Karpas-422 (cell line): Measurements from ENCODE around the gene SH3BGRL. TPM values are rescaled to one million over a fixed set of nuclear protein-coding genes. Genes with fewer than 3 reads are reported as not detected.
"Not testable (repeated sequence)": the region's sequence is repeated elsewhere in the genome, so short reads cannot be mapped to it uniquely, and the experiment has no call there.

Source experiments
- DNase-seq: peaks from one replicate; pipeline ENCODE4 v3.0.0-alpha.2; 2015
- H2AFZ ChIP-seq: fragments of 200-600 bp; sonication (generic); 2 replicates; pipeline ENCODE4 v1.6.1; 2014; ENCODE audit warnings: antibody characterized with exemption, low read length, mixed read lengths
- H3K27ac ChIP-seq: fragments of 200-600 bp; sonication (generic); 2 replicates; pipeline ENCODE4 v1.5.1; 2014; ENCODE audit warnings: mild to moderate bottlenecking, low read length, moderate library complexity
- H3K27me3 ChIP-seq: fragments of 200-600 bp; sonication (generic); 2 replicates; pipeline ENCODE4 v1.6.1; 2014; ENCODE audit warnings: low read length, mixed read lengths
- H3K36me3 ChIP-seq: fragments of 200-600 bp; sonication (generic); 2 replicates; pipeline ENCODE4 v1.6.1; 2014; ENCODE audit warnings: low read length, mixed read lengths; ENCODE audit not compliant: insufficient read depth
- H3K4me1 ChIP-seq: fragments of 200-600 bp; sonication (generic); 2 replicates; pipeline ENCODE4 v1.6.1; 2014; ENCODE audit warnings: mild to moderate bottlenecking, low read length, mixed read lengths
- H3K4me2 ChIP-seq: fragments of 200-600 bp; sonication (generic); 2 replicates; pipeline ENCODE4 v1.6.1; 2014; ENCODE audit warnings: low read length, low read depth, mild to moderate bottlenecking; ENCODE audit not compliant: poor library complexity, severe bottlenecking
- H3K4me3 ChIP-seq: fragments of 200-600 bp; sonication (generic); 2 replicates; pipeline ENCODE4 v1.5.1; 2014; ENCODE audit warnings: mild to moderate bottlenecking, antibody characterized with exemption, low read length, mixed read lengths
- H3K79me2 ChIP-seq: fragments of 200-600 bp; sonication (generic); 2 replicates; pipeline ENCODE4 v1.6.1; 2014; ENCODE audit warnings: mild to moderate bottlenecking, low read length, mixed read lengths
- H3K9ac ChIP-seq: fragments of 200-600 bp; sonication (generic); 2 replicates; pipeline ENCODE4 v1.6.0; 2014; ENCODE audit warnings: low read length
- H3K9me2 ChIP-seq: fragments of 200-600 bp; sonication (generic), shearing (Covaris generic); replicated peaks from 2 replicates; pipeline ENCODE4 v1.6.0; 2014; ENCODE audit warnings: mild to moderate bottlenecking, low read length, moderate library complexity; ENCODE audit not compliant: insufficient read depth
- H3K9me3 ChIP-seq: fragments of 300-700, 200-600 bp; sonication (generic); 2 replicates; pipeline ENCODE4 v1.6.1; 2014; ENCODE audit warnings: low read length, mixed read lengths
- H4K20me1 ChIP-seq: fragments of 200-600 bp; sonication (generic); 2 replicates; pipeline ENCODE4 v1.6.1; 2014; ENCODE audit warnings: mild to moderate bottlenecking, antibody characterized with exemption, low read length, low read depth; ENCODE audit not compliant: insufficient read depth
- total RNA-seq: library from RNA; depleted of rRNA; stranded (reverse); fragments of >200 nt; shearing (Covaris generic); gene quantifications from 2 replicates; pipeline ENCODE4 v1.2.3, GENCODE V29; 2014; ENCODE audit warnings: low replicate concordance

Gene SH3BGRL
- total RNA-seq, 1 experiment from 2014 or later, result 289 TPM

DNA sequence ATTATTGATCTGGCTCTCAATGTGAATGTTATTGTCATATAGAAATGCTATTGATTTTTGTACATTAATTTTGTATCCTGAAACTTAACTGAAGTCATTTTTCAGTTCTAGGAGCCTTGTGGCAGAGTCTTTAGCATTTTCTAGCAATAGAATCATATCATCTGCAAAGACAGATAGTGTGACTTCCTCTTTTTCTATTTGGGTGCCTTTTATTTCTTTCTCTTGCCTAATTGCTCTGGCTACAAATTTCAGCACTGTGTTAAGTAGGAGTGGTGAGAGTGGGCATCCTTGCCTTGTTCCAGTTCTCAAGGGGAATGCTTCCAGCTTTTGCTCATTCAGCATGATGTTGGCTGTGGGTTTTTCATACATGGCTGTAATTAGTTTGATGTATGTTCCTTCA is 102.7 kb downstream of the SH3BGRL start:
- Histone ChIP-seq H3K9ac (no peak overlapping the region), H3K79me2 (peaks cover 37% of the 10 kb centered on the region), H3K4me1 (peaks cover 21% of the 10 kb centered on the region), H2AFZ (no peak overlapping the region), H3K4me3 (no peak overlapping the region), H3K9me3 (peaks cover 8% of the 10 kb centered on the region), H3K27ac (no peak overlapping the region), H3K9me2 (no peaks in the 10 kb centered on the region), H3K36me3 (no peaks in the 10 kb centered on the region; the same call in 1 of the 2 replicates), H4K20me1 (no peaks in the 10 kb centered on the region), H3K4me2 (no peak overlapping the region), H3K27me3 (no peaks in the 10 kb centered on the region)
- peak; percentile 50 for DNase-seq

GRCh38 chrX:81305240-81305639 is 103.3 kb downstream of the SH3BGRL start:
- DNase-seq, result no peak

GRCh38 chrX:81308086-81308829 is 106.4 kb downstream of the SH3BGRL start:
- Histone ChIP-seq H3K4me2 (no peak overlapping the region), H3K9me3 (peaks cover 3% of the 10 kb centered on the region; the same call in 1 of the 2 replicates), H2AFZ (no peak overlapping the region), H3K9me2 (no peaks in the 10 kb centered on the region), H3K9ac (no peak overlapping the region), H3K4me1 (peaks cover 16% of the 10 kb centered on the region), H4K20me1 (no peaks in the 10 kb centered on the region), H3K79me2 (peaks cover 51% of the 10 kb centered on the region), H3K4me3 (no peak overlapping the region), H3K36me3 (no peaks in the 10 kb centered on the region; the same call in 1 of the 2 replicates), H3K27ac (no peak overlapping the region), H3K27me3 (no peaks in the 10 kb centered on the region)
- DNase-seq, result no peak

More at GRCh38 chrX:81305240-81305639, 103.3 kb downstream of the SH3BGRL start:
- Histone ChIP-seq H3K36me3 (no peaks in the 10 kb centered on the region; the same call in 1 of the 2 replicates), H3K79me2 (peaks cover 39% of the 10 kb centered on the region), H3K4me2 (no peak overlapping the region), H3K27ac (no peak overlapping the region), H4K20me1 (no peaks in the 10 kb centered on the region), H3K27me3 (no peaks in the 10 kb centered on the region), H3K4me3 (no peak overlapping the region), H3K4me1 (peaks cover 21% of the 10 kb centered on the region), H2AFZ (no peak overlapping the region), H3K9me2 (no peaks in the 10 kb centered on the region), H3K9ac (no peak overlapping the region), H3K9me3 (peaks cover 8% of the 10 kb centered on the region)

- Histone ChIP-seq H3K27ac (no peak overlapping the region), H3K9ac (no peak overlapping the region), H3K27me3 (no peaks in the 10 kb centered on the region), H3K9me3 (peaks cover 2% of the 10 kb centered on the region; the same call in 1 of the 2 replicates), H3K4me2 (no peak overlapping the region), H3K4me3 (no peak overlapping the region), H3K36me3 (0 out of 2 replicates have a peak, but pooled peaks cover 2% of the 10 kb centered on the region), H3K4me1 (no peaks in the 10 kb centered on the region), H4K20me1 (no peaks in the 10 kb centered on the region), H3K79me2 (peaks cover 32% of the 10 kb centered on the region), H3K9me2 (no peaks in the 10 kb centered on the region), H2AFZ (no peak overlapping the region)
- DNase-seq, result no peak
Observed at GRCh38 chrX:81316163-81316562, 114.3 kb downstream of the SH3BGRL start.

- not testable (repeated sequence) for H3K36me3 ChIP-seq, DNase-seq
Observed at GRCh38 chrX:81331653-81332052, 129.8 kb downstream of the SH3BGRL start.

GRCh38 chrX:81336455-81337152 is 134.7 kb downstream of the SH3BGRL start:
- H3K9me2 ChIP-seq, result no peaks in the 10 kb centered on the region
- H3K27ac ChIP-seq, result no peak overlapping the region

More at GRCh38 chrX:81331653-81332052, 129.8 kb downstream of the SH3BGRL start:
- not testable (repeated sequence) for H4K20me1 ChIP-seq, H3K4me2 ChIP-seq, H3K4me3 ChIP-seq, H3K9me2 ChIP-seq, H3K4me1 ChIP-seq, H3K27me3 ChIP-seq, H3K9me3 ChIP-seq, H2AFZ ChIP-seq, H3K9ac ChIP-seq, H3K27ac ChIP-seq
- peaks cover 23% of the 10 kb centered on the region; the same call in 1 of the 2 replicates for H3K79me2 ChIP-seq

GRCh38 chrX:81337805-81338204 is 135.9 kb downstream of the SH3BGRL start:
- Histone ChIP-seq H3K9me3 (0 out of 2 replicates have a peak, but pooled peaks cover 3% of the 10 kb centered on the region), H3K9me2 (no peaks in the 10 kb centered on the region), H3K27me3 (no peaks in the 10 kb centered on the region), H3K36me3 (no peaks in the 10 kb centered on the region), H3K4me2 (no peak overlapping the region), H3K4me3 (no peak overlapping the region), H3K27ac (no peak overlapping the region), H3K4me1 (no peaks in the 10 kb centered on the region), H4K20me1 (no peaks in the 10 kb centered on the region), H3K9ac (no peak overlapping the region), H2AFZ (no peak overlapping the region), H3K79me2 (peaks cover 17% of the 10 kb centered on the region; the same call in 1 of the 2 replicates)
- DNase-seq, result no peak

More at GRCh38 chrX:81336455-81337152, 134.7 kb downstream of the SH3BGRL start:
- no peak overlapping the region for H2AFZ ChIP-seq
- H4K20me1 ChIP-seq, result no peaks in the 10 kb centered on the region
- no peak for DNase-seq
- H3K9me3 ChIP-seq, result 0 out of 2 replicates have a peak, but pooled peaks cover 3% of the 10 kb centered on the region
- no peak overlapping the region for H3K9ac ChIP-seq
- H3K79me2 ChIP-seq, result peaks cover 23% of the 10 kb centered on the region; the same call in 1 of the 2 replicates
- H3K36me3 ChIP-seq, result no peaks in the 10 kb centered on the region
- no peak overlapping the region for H3K4me3 ChIP-seq
- H3K4me2 ChIP-seq, result no peak overlapping the region
- no peaks in the 10 kb centered on the region for H3K27me3 ChIP-seq
- no peaks in the 10 kb centered on the region for H3K4me1 ChIP-seq

- no peaks in the 10 kb centered on the region for H3K36me3 ChIP-seq
- no peak overlapping the region for H3K4me2 ChIP-seq
- H3K9me3 ChIP-seq, result 0 out of 2 replicates have a peak, but pooled peaks cover 3% of the 10 kb centered on the region
- H3K4me1 ChIP-seq, result no peaks in the 10 kb centered on the region
- H3K9ac ChIP-seq, result no peak overlapping the region
- H4K20me1 ChIP-seq, result no peaks in the 10 kb centered on the region
- H3K27ac ChIP-seq, result no peak overlapping the region
- no peak overlapping the region for H3K4me3 ChIP-seq
- H2AFZ ChIP-seq, result no peak overlapping the region
- H3K9me2 ChIP-seq, result no peaks in the 10 kb centered on the region
- H3K79me2 ChIP-seq, result peaks cover 7% of the 10 kb centered on the region; the same call in 1 of the 2 replicates
- H3K27me3 ChIP-seq, result no peaks in the 10 kb centered on the region
- no peak for DNase-seq
Observed at GRCh38 chrX:81338924-81339323, 137.0 kb downstream of the SH3BGRL start.
